ENCODE data around the gene SPATS2. TPM values are rescaled to one million over a fixed set of nuclear protein-coding genes. Genes with fewer than 3 reads are reported as not detected.

Gene SPATS2
- polyA plus RNA-seq, 4 donors: 11.9 to 26.3 (median 14.4) TPM

DNA sequence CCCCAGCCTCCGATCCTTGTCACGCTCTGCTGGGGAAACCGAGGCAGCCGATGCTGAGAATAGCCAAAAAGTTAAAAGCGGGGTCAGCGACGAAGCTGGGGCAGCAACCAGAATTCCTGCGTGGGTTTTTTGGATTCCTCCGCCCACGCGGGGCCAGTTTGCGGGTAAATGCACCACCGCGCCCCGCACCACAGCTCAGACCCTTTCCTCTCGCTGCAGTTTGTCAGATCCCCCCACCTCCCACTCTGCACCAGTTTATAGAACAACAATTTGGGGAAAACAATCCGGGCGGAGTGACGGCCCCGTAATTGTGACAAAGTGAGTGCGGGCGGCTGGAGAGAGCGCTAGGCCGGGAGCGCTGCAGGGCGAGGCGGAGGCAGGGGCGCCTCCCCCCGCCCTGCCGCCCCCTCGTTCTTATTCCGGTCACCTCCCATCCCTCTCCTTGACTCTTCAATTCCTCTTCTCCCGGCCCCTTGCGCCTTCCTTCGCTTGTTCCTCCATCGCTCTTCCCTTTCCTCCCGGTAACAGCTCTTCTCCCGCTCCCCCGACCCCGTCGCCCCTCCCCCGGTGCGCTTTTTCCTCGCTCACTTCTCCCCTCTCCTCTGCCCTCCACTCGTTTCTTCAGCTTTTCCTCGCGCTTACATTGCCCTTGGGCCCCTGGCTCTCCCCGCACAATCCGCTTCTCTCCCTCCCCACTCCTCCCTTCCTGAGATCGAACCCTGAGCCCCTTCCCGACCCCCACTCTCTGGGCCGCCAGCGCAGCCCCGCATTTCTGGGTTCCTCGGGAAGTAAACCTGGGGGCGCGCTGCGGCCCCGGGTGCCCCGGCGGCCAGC, 21.2 kb upstream of the SPATS2 start:
- FAIRE-seq (no peak), DNase-seq (peak in 1 of 2 donors; percentile 34)
- H3K4me3 ChIP-seq (ENCODE audit: low read depth in 1 of 3, low read length in 3 of 3): peak overlapping the region in 2 of 3 donors; percentile 49 to 56
- no peaks in the 10 kb centered on the region for H3K9me3 ChIP-seq (ENCODE audit: control insufficient read depth in 2 of 2, insufficient read depth in 1 of 2, low read depth in 1 of 2, low read length in 1 of 2)
- peaks cover 6 to 64% (median 14%) of the 10 kb centered on the region in 3 donors for H3K4me1 ChIP-seq (ENCODE audit: control insufficient read depth in 3 of 3, insufficient read depth in 2 of 3, low read depth in 1 of 3, low read length in 2 of 3)
- 2% methylated on average over 55 to 61 of the region's 61 CpGs for WGBS, 3 donors
- peaks cover 0 to 9% (median 0%) of the 10 kb centered on the region in 3 donors for H3K36me3 ChIP-seq (ENCODE audit: control insufficient read depth in 3 of 3, insufficient read depth in 2 of 3, low read depth in 1 of 3, low read length in 3 of 3)
- H3K27ac ChIP-seq (ENCODE audit: low read depth in 1 of 3, low read length in 2 of 3): no peak overlapping the region
- H3K27me3 ChIP-seq (ENCODE audit: control insufficient read depth in 3 of 3, insufficient read depth in 3 of 3, low read length in 3 of 3): peaks cover 0 to 71% (median 17%) of the 10 kb centered on the region in 3 donors

DNA sequence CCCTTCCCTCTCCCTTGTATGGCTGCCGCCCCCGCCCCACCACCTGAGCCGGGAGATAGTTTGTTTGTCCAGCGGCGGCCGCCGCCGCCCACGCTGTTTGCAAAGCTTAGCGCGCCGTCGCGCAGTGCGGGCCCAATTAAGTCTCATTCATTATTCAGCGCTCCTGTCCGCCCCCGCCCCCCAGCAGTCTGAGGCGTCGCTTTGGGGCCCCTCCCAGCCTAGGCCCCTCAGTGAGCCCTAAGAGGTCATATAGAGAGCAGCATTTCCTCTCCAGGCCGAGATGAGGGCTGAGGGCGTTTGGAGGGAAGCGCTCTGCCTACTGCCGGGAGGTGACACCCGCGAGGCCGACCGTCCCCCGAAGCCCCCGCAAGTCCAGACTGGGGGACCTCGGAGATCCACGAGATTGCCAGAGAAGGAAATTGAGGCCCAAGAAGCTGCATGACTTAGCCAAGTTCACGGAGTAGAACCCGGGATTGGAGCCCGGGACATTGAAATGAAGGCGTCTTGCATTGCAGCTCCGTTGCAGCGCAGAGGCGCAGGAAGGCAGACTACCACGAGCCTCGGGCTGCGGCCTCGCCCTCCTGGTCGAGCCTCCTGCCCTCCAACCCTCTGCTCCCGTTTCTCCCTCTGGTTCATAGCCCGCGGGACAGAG, 20.5 kb upstream of the SPATS2 start, which contains the start of gene DNAJC22:
DNAJC22 (plus strand) TSS at position 230 of the 652 bp plus-strand sequence. CDS start 1,985 bp downstream, outside the sequence.
- no peak for FAIRE-seq
- Histone ChIP-seq H3K27ac (ENCODE audit: low read depth in 1 of 3, low read length in 2 of 3) (no peak within 1 kb of the TSS), H3K36me3 (ENCODE audit: control insufficient read depth in 3 of 3, insufficient read depth in 2 of 3, low read depth in 1 of 3, low read length in 3 of 3) (peaks cover 0 to 13% (median 0%) of the 10 kb centered on the region in 3 donors), H3K4me1 (ENCODE audit: control insufficient read depth in 3 of 3, insufficient read depth in 2 of 3, low read depth in 1 of 3, low read length in 2 of 3) (peaks cover 6 to 61% (median 14%) of the 10 kb centered on the region in 3 donors), H3K27me3 (ENCODE audit: control insufficient read depth in 3 of 3, insufficient read depth in 3 of 3, low read length in 3 of 3) (peaks cover 0 to 64% (median 17%) of the 10 kb centered on the region in 3 donors), H3K4me3 (ENCODE audit: low read depth in 1 of 3, low read length in 3 of 3) (peak within 1 kb of the TSS in 2 of 3 donors; percentile 49 to 56), H3K9me3 (ENCODE audit: control insufficient read depth in 2 of 2, insufficient read depth in 1 of 2, low read depth in 1 of 2, low read length in 1 of 2) (no peaks in the 10 kb centered on the region)
- DNase-seq: peak in 1 of 2 donors; percentile 57
- WGBS, 3 donors: 1% methylated on average over 43 to 47 of the region's 47 CpGs

DNA sequence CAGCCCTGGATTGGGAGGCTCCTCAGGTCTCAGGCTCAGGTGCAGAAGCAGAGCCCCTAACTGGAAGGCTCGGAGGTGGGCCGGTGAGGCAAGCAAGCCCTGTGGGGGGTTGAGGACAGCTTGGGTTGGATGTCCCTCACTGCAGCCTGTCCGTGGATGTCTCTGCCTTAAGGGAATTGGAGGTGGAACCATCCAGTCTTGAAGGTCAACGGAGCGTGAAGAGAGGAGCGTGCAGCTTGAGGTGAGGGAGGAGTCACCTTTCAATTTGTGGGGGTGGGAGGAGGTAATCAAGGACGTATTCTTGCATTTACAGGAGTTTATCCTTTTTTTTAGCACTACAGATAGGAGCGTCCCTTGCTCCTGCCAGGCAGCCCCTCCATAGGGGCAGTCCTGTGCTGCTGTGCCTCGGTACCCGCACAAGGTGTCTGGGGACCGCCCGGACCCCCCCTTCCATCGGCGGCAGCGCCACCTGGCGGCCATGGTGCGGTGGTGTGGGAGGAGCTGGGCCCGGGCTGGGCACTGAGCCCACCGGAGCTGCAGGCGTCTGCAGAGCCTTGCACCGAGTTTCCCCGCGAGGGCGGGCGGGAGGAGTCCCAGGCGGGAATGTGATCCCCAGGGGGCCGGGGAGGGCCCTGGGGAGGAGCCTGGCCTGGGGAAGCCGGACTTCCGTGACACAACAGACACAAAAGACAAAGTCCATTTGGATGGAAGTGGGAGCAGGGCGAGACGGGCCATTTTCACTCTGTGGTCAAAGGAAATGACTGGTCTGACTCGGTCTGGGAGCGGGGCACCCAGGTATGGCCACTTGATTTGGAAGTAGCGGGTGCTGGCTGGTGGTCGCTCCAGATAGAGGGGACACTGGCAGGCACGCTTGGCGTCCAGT, 19.7 kb upstream of the SPATS2 start:
- Histone ChIP-seq H3K9me3 (ENCODE audit: control insufficient read depth in 2 of 2, insufficient read depth in 1 of 2, low read depth in 1 of 2, low read length in 1 of 2) (no peaks in the 10 kb centered on the region), H3K27ac (ENCODE audit: low read depth in 1 of 3, low read length in 2 of 3) (peak overlapping the region; percentile 9 to 53 (median 46)), H3K4me1 (ENCODE audit: control insufficient read depth in 3 of 3, insufficient read depth in 2 of 3, low read depth in 1 of 3, low read length in 2 of 3) (peaks cover 4 to 54% (median 14%) of the 10 kb centered on the region in 3 donors), H3K36me3 (ENCODE audit: control insufficient read depth in 3 of 3, insufficient read depth in 2 of 3, low read depth in 1 of 3, low read length in 3 of 3) (peaks cover 0 to 13% (median 0%) of the 10 kb centered on the region in 3 donors), H3K4me3 (ENCODE audit: low read depth in 1 of 3, low read length in 3 of 3) (peak overlapping the region in 2 of 3 donors; percentile 49 to 56), H3K27me3 (ENCODE audit: control insufficient read depth in 3 of 3, insufficient read depth in 3 of 3, low read length in 3 of 3) (peaks cover 0 to 57% (median 17%) of the 10 kb centered on the region in 3 donors)
- FAIRE-seq (no peak), DNase-seq (peak; percentile 91 to 93)
- 7 to 8% (median 8%) methylated on average over 30 to 37 of the region's 37 CpGs for WGBS, 3 donors

DNA sequence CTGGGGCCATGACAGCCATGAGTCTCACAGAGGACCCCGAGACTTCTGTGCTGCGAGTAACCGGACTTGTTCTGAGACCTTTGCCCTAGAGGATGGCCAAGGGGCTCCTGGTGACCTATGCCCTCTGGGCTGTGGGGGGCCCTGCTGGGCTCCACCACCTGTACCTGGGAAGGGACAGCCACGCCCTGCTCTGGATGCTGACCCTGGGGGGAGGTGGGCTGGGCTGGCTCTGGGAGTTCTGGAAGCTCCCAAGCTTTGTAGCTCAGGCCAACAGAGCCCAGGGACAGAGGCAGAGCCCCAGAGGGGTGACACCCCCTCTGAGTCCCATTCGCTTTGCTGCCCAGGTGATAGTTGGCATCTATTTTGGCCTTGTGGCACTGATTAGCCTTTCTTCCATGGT, 18.5 kb upstream of the SPATS2 start:
- Histone ChIP-seq H3K9me3 (ENCODE audit: control insufficient read depth in 2 of 2, insufficient read depth in 1 of 2, low read depth in 1 of 2, low read length in 1 of 2) (no peaks in the 10 kb centered on the region), H3K27me3 (ENCODE audit: control insufficient read depth in 3 of 3, insufficient read depth in 3 of 3, low read length in 3 of 3) (peaks cover 0 to 44% (median 17%) of the 10 kb centered on the region in 3 donors), H3K4me1 (ENCODE audit: control insufficient read depth in 3 of 3, insufficient read depth in 2 of 3, low read depth in 1 of 3, low read length in 2 of 3) (peaks cover 2 to 42% (median 8%) of the 10 kb centered on the region in 3 donors), H3K36me3 (ENCODE audit: control insufficient read depth in 3 of 3, insufficient read depth in 2 of 3, low read depth in 1 of 3, low read length in 3 of 3) (peaks cover 0 to 16% (median 0%) of the 10 kb centered on the region in 3 donors), H3K4me3 (ENCODE audit: low read depth in 1 of 3, low read length in 3 of 3) (peak overlapping the region in 2 of 3 donors; percentile 49 to 56), H3K27ac (ENCODE audit: low read depth in 1 of 3, low read length in 2 of 3) (peak overlapping the region in 2 of 3 donors; percentile 9 to 46)
- no peak for FAIRE-seq
- 68 to 83% (median 79%) methylated on average over 5 of the region's 5 CpGs for WGBS, 3 donors
- no peak for DNase-seq

DNA sequence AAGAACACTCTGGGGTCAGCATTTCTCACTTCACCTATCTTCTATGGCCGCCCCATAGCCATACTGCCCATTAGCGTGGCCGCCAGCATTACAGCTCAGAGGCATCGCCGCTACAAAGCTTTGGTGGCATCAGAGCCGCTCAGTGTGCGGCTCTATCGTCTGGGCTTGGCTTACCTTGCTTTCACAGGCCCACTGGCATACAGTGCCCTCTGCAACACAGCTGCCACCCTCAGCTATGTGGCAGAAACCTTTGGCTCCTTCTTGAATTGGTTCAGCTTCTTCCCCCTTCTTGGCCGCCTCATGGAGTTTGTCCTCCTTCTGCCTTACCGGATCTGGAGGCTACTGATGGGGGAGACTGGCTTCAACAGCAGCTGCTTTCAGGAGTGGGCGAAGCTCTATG, 18.0 kb upstream of the SPATS2 start:
- peak overlapping the region in 2 of 3 donors; percentile 49 to 56 for H3K4me3 ChIP-seq (ENCODE audit: low read depth in 1 of 3, low read length in 3 of 3)
- DNase-seq (no peak), FAIRE-seq (no peak)
- H3K27ac ChIP-seq (ENCODE audit: low read depth in 1 of 3, low read length in 2 of 3): peak overlapping the region in 1 of 3 donors; percentile 46
- peaks cover 0 to 19% (median 0%) of the 10 kb centered on the region in 3 donors for H3K36me3 ChIP-seq (ENCODE audit: control insufficient read depth in 3 of 3, insufficient read depth in 2 of 3, low read depth in 1 of 3, low read length in 3 of 3)
- no peaks in the 10 kb centered on the region for H3K9me3 ChIP-seq (ENCODE audit: control insufficient read depth in 2 of 2, insufficient read depth in 1 of 2, low read depth in 1 of 2, low read length in 1 of 2)
- peaks cover 2 to 37% (median 8%) of the 10 kb centered on the region in 3 donors for H3K4me1 ChIP-seq (ENCODE audit: control insufficient read depth in 3 of 3, insufficient read depth in 2 of 3, low read depth in 1 of 3, low read length in 2 of 3)
- H3K27me3 ChIP-seq (ENCODE audit: control insufficient read depth in 3 of 3, insufficient read depth in 3 of 3, low read length in 3 of 3): peaks cover 0 to 39% (median 15%) of the 10 kb centered on the region in 3 donors
- WGBS, 3 donors: 80 to 91% (median 86%) methylated on average over 11 of the region's 11 CpGs

DNA sequence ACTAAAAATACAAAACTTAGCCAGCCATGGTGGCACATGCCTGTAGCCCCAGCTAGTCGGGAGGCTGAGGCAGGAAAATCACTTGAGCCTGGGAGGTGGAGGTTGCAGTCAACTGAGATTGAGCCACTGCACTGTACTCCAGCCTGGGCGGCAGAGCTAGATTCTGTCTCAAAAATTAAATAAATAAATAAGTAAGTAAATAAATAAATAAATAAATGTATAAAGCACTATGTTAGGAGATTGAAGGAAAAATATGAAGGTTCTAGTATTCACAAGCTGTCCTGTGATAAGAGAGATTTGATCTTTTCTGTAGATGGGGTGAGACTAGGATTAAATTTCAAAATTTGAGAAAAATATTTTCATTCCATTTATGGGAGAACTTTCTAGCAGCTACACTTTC, 14.9 kb upstream of the SPATS2 start:
- Histone ChIP-seq H3K4me1 (ENCODE audit: control insufficient read depth in 3 of 3, insufficient read depth in 2 of 3, low read depth in 1 of 3, low read length in 2 of 3) (peaks cover 0 to 14% (median 2%) of the 10 kb centered on the region in 3 donors), H3K4me3 (ENCODE audit: low read depth in 1 of 3, low read length in 3 of 3) (no peak overlapping the region), H3K9me3 (ENCODE audit: control insufficient read depth in 2 of 2, insufficient read depth in 1 of 2, low read depth in 1 of 2, low read length in 1 of 2) (no peaks in the 10 kb centered on the region), H3K27me3 (ENCODE audit: control insufficient read depth in 3 of 3, insufficient read depth in 3 of 3, low read length in 3 of 3) (peaks cover 0 to 9% (median 0%) of the 10 kb centered on the region in 3 donors), H3K36me3 (ENCODE audit: control insufficient read depth in 3 of 3, insufficient read depth in 2 of 3, low read depth in 1 of 3, low read length in 3 of 3) (peaks cover 0 to 19% (median 0%) of the 10 kb centered on the region in 3 donors), H3K27ac (ENCODE audit: low read depth in 1 of 3, low read length in 2 of 3) (no peak overlapping the region)
- WGBS, 3 donors: 81 to 85% (median 81%) methylated on average over 2 of the region's 2 CpGs
- DNase-seq (no peak), FAIRE-seq (no peak)

DNA sequence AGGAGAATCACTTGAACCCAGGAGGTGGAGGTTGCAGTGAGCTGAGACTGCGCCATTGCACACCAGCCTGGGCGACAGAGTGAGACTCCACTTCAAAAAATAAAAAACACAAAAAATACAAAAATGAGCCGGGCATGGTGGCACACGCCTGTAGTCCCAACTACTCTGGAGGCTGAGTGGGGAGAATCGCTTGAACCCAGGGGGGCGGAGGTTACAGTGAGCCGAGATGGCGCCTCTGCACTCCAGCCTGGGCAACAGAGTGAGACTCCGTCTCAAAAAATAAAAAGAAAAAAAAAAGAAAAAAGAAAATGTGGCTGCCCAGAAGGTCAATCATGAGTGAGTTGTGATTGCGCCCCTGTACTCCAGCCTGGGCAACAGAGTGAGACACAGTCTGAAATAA, 11.3 kb upstream of the SPATS2 start:
- peaks cover 0 to 11% (median 0%) of the 10 kb centered on the region in 3 donors for H3K36me3 ChIP-seq (ENCODE audit: control insufficient read depth in 3 of 3, insufficient read depth in 2 of 3, low read depth in 1 of 3, low read length in 3 of 3)
- no peaks in the 10 kb centered on the region for H3K4me1 ChIP-seq (ENCODE audit: control insufficient read depth in 3 of 3, insufficient read depth in 2 of 3, low read depth in 1 of 3, low read length in 2 of 3)
- 95 to 97% (median 95%) methylated on average over 10 of the region's 10 CpGs for WGBS, 3 donors
- H3K4me3 ChIP-seq (ENCODE audit: low read depth in 1 of 3, low read length in 3 of 3): no peak overlapping the region
- no peaks in the 10 kb centered on the region for H3K27me3 ChIP-seq (ENCODE audit: control insufficient read depth in 3 of 3, insufficient read depth in 3 of 3, low read length in 3 of 3)
- no peak overlapping the region for H3K27ac ChIP-seq (ENCODE audit: low read depth in 1 of 3, low read length in 2 of 3)
- H3K9me3 ChIP-seq (ENCODE audit: control insufficient read depth in 2 of 2, insufficient read depth in 1 of 2, low read depth in 1 of 2, low read length in 1 of 2): no peaks in the 10 kb centered on the region
- FAIRE-seq (no peak), DNase-seq (no peak)
